HEK293 (cell line): Measurements from ENCODE around the gene CYP24A1.

Experiments
- BCL11B ChIP-seq: fragments of 450-650 bp; formaldehyde crosslinking; IDR thresholded peaks from 2 replicates; pipeline ENCODE4 v1.5.1; 2016; ENCODE audit warnings: low read depth, missing biosample characterization, missing genetic modification characterization
- CTCF ChIP-seq: fragments of 450-650 bp; formaldehyde crosslinking; IDR thresholded peaks from 2 replicates; pipeline ENCODE4 v1.5.1; 2016; ENCODE audit warnings: missing biosample characterization, missing genetic modification characterization
- MEIS1 ChIP-seq: sonication (generic); formaldehyde crosslinking; IDR thresholded peaks from 2 replicates; pipeline ENCODE4 v1.8.1; 2022; ENCODE audit warnings: missing genetic modification reagents, mild to moderate bottlenecking, borderline replicate concordance
- YY1 ChIP-seq: fragments of 450-650 bp; formaldehyde crosslinking; IDR thresholded peaks from 2 replicates; pipeline ENCODE4 v1.5.1; 2018; ENCODE audit warnings: missing biosample characterization, missing genetic modification characterization
- ZBTB11 ChIP-seq: fragments of 450-650 bp; formaldehyde crosslinking; conservative IDR thresholded peaks from 2 replicates; pipeline ENCODE4 v1.5.1; 2016; ENCODE audit warnings: low read depth, missing biosample characterization, missing genetic modification characterization
- ZNF221 ChIP-seq: fragments of 450-650 bp; formaldehyde crosslinking; IDR thresholded peaks from 2 replicates; pipeline ENCODE4 v1.5.1; 2017; ENCODE audit warnings: missing biosample characterization, missing genetic modification characterization, borderline replicate concordance
- ZNF292 ChIP-seq: fragments of 450-650 bp; formaldehyde crosslinking; IDR thresholded peaks from 2 replicates; pipeline ENCODE4 v1.5.1; 2016; ENCODE audit warnings: low read depth, missing biosample characterization, missing genetic modification characterization, borderline replicate concordance
- ZNF37A ChIP-seq: fragments of 450-650 bp; IDR thresholded peaks from 2 replicates; pipeline ENCODE4 v1.5.1; 2018; ENCODE audit warnings: missing biosample characterization, missing genetic modification characterization
- TF ChIP-seq, protein P1 (sequence below): IDR thresholded peaks from 2 replicates; pipeline ENCODE4 v1.6.1; 2011; ENCODE audit warnings: mild to moderate bottlenecking, low read depth, low read length, borderline replicate concordance

DNA sequence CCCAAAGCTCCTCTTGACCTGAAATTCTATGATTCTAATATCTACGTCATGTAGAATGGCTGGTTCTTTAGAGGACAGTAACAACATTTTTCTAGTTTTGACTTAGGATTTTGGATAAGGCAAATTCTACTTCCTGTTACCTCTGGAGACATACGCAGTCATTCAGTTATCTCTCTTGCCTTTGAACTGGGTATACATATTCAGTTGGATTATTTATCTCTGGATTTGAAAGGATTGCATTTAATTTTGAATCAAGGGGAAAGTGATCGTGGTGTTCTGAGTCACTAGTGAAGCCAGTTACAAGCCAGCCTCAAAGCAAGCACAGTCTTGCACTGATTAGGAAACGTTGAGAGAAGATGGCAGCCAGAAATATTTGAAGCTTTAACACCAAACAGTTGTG, 68.1 kb downstream of the CYP24A1 start:
- TF ChIP-seq CTCF (tag by site-specific recombination) (no peak), ZBTB11 (no peak), ZNF221 (no peak), YY1 (tag by site-specific recombination) (no peak), ZNF37A (no peak), BCL11B (tag by site-specific recombination) (no peak), ZNF292 (tag by site-specific recombination) (no peak), MEIS1 (CRISPR knock-in tag) (no peak)
- TF ChIP-seq, protein P1, sequence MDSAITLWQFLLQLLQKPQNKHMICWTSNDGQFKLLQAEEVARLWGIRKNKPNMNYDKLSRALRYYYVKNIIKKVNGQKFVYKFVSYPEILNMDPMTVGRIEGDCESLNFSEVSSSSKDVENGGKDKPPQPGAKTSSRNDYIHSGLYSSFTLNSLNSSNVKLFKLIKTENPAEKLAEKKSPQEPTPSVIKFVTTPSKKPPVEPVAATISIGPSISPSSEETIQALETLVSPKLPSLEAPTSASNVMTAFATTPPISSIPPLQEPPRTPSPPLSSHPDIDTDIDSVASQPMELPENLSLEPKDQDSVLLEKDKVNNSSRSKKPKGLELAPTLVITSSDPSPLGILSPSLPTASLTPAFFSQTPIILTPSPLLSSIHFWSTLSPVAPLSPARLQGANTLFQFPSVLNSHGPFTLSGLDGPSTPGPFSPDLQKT: no peak
